Gastrocnemius medialis (tissue), 4 donors: ENCODE data around the gene C8A.

Experiments used
- POLR2A ChIP-seq, 2 donors: fragments of 450-650 bp; IDR thresholded peaks; one replicate each; pipeline ENCODE4 v1.6.1; 2017; ENCODE audit warnings: antibody characterized with exemption in 2 of 2, mild to moderate bottlenecking in 2 of 2, moderate library complexity in 2 of 2
- TF ChIP-seq, protein P1 (sequence below), 5 experiments: fragments of 450-650 bp in 3 of 5; fragments of 200-600 bp in 2 of 5; sonication (generic) in 2 of 5; IDR thresholded peaks in 4 of 5; conservative IDR thresholded peaks in 1 of 5; 1 replicate in 4 of 5; 2 replicates in 1 of 5; pipeline ENCODE4 v1.5.1; 2016 to 2019; ENCODE audit warnings: antibody characterized with exemption in 5 of 5, mild to moderate bottlenecking in 3 of 5, moderate library complexity in 3 of 5

DNA sequence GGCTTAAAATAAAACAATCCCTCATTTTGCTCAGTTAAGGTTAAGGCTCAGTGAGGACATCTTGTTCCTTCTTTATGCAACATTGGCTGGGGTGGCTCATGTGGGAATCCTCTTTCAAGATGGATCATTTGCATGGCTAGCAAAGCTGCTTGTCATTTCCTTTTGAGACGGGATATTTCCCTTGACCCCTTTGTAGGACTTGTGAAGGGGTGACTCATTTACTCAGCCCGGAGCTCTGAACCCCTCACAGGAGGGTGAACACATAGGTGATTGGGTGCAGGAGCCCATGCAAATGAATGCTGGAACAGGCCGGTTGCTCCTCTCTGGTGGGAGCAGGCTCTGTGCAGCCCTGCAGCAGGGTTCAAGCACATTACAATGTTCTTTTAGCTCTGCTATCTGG lies 15.8 kb upstream of the C8A start:
- TF ChIP-seq, protein P1, sequence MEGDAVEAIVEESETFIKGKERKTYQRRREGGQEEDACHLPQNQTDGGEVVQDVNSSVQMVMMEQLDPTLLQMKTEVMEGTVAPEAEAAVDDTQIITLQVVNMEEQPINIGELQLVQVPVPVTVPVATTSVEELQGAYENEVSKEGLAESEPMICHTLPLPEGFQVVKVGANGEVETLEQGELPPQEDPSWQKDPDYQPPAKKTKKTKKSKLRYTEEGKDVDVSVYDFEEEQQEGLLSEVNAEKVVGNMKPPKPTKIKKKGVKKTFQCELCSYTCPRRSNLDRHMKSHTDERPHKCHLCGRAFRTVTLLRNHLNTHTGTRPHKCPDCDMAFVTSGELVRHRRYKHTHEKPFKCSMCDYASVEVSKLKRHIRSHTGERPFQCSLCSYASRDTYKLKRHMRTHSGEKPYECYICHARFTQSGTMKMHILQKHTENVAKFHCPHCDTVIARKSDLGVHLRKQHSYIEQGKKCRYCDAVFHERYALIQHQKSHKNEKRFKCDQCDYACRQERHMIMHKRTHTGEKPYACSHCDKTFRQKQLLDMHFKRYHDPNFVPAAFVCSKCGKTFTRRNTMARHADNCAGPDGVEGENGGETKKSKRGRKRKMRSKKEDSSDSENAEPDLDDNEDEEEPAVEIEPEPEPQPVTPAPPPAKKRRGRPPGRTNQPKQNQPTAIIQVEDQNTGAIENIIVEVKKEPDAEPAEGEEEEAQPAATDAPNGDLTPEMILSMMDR (IDR thresholded peaks at IDR 0.05 in 4 of 5, conservative IDR thresholded peaks at IDR 0.05 in 1 of 5), result no peak
- no peak for TF ChIP-seq POLR2A (IDR thresholded peaks at IDR 0.05)
